Neural cell (in vitro differentiated cells): ENCODE data around the gene OTULIN. TPM values are rescaled to one million over a fixed set of nuclear protein-coding genes. Genes with fewer than 3 reads are reported as not detected.

Source experiments
- H2AFZ ChIP-seq: fragments of 200-600, 300-800 bp; sonication (generic), shearing (Covaris generic); 2 replicates; pipeline ENCODE4 v1.6.0; 2014; ENCODE audit warnings: low read depth, mild to moderate bottlenecking, antibody characterized with exemption, low read length, moderate library complexity
- H3F3A ChIP-seq: fragments of 200-600 bp; shearing (Covaris generic); 2 replicates; pipeline ENCODE4 v1.6.1; 2016; ENCODE audit warnings: mild to moderate bottlenecking, moderate library complexity, mixed read lengths, antibody characterized with exemption, low read length; ENCODE audit not compliant: insufficient read depth, poor library complexity, severe bottlenecking
- H3K27ac ChIP-seq: fragments of 200-600, 300-800 bp; sonication (generic), shearing (Covaris generic); 2 replicates; pipeline ENCODE4 v1.5.1; 2014; ENCODE audit warnings: mild to moderate bottlenecking, low read length, moderate library complexity
- H3K27me3 ChIP-seq: fragments of 300-800, 200-600 bp; sonication (generic), shearing (Covaris generic); 2 replicates; pipeline ENCODE4 v1.6.0; 2014; ENCODE audit warnings: mild to moderate bottlenecking, low read depth, low read length, moderate library complexity; ENCODE audit not compliant: insufficient read depth
- H3K36me3 ChIP-seq: fragments of 300-800, 200-600 bp; sonication (generic), shearing (Covaris generic); 2 replicates; pipeline ENCODE4 v1.5.1; 2014; ENCODE audit warnings: mild to moderate bottlenecking, antibody characterized with exemption, low read length, moderate library complexity; ENCODE audit not compliant: insufficient read depth
- H3K4me2 ChIP-seq: fragments of 300-800, 200-600 bp; sonication (generic), shearing (Covaris generic); 2 replicates; pipeline ENCODE4 v1.6.0; 2014; ENCODE audit warnings: mild to moderate bottlenecking, low read length
- H3K4me3 ChIP-seq: fragments of 300-800, 200-600 bp; sonication (generic), shearing (Covaris generic); 2 replicates; pipeline ENCODE4 v1.5.1; 2014; ENCODE audit warnings: mild to moderate bottlenecking, low read length, moderate library complexity
- H3K79me2 ChIP-seq: fragments of 200-600 bp; shearing (Covaris generic); replicated peaks from 2 replicates; pipeline ENCODE4 v1.6.0; 2014; ENCODE audit warnings: mild to moderate bottlenecking, low read length, moderate library complexity; ENCODE audit not compliant: insufficient read depth
- H3K9ac ChIP-seq: fragments of 300-800, 200-600 bp; sonication (generic), shearing (Covaris generic); 2 replicates; pipeline ENCODE4 v1.6.1; 2016; ENCODE audit warnings: mild to moderate bottlenecking, low read length, mixed read lengths
- H3K9me2 ChIP-seq: fragments of 200-600 bp; shearing (Covaris generic); 2 replicates; pipeline ENCODE4 v1.6.1; 2016; ENCODE audit warnings: mild to moderate bottlenecking, low read length, mixed read lengths; ENCODE audit not compliant: insufficient read depth
- H3K9me3 ChIP-seq: fragments of 200-600, 300-800 bp; sonication (generic), shearing (Covaris generic); 2 replicates; pipeline ENCODE4 v1.6.1; 2016; ENCODE audit warnings: mild to moderate bottlenecking, mixed run types, low read length, moderate library complexity, mixed read lengths
- H4K20me1 ChIP-seq: fragments of 200-600 bp; shearing (Covaris generic); 2 replicates; pipeline ENCODE4 v1.6.1; 2016; ENCODE audit warnings: mild to moderate bottlenecking, mixed run types; ENCODE audit not compliant: insufficient read depth
- EP300 ChIP-seq: fragments of 450-650 bp; conservative IDR thresholded peaks from 2 replicates; pipeline ENCODE4 v1.6.1; 2014; ENCODE audit warnings: antibody characterized with exemption, mild to moderate bottlenecking, moderate library complexity; ENCODE audit not compliant: poor library complexity, severe bottlenecking
- EZH2 ChIP-seq: fragments of 200-600, 300-800 bp; shearing (Covaris generic), sonication (generic); IDR thresholded peaks from 2 replicates; pipeline ENCODE4 v1.6.1; 2014; ENCODE audit warnings: antibody characterized with exemption, low read length, borderline replicate concordance, mild to moderate bottlenecking; ENCODE audit not compliant: insufficient read depth, poor library complexity, severe bottlenecking
- MXI1 ChIP-seq: fragments of 450-650 bp; conservative IDR thresholded peaks from 2 replicates; pipeline ENCODE4 v1.6.1; 2014; ENCODE audit warnings: antibody characterized with exemption, mild to moderate bottlenecking; ENCODE audit not compliant: poor library complexity, severe bottlenecking
- POLR2AphosphoS5 ChIP-seq: IDR thresholded peaks from 2 replicates; pipeline ENCODE4 v1.6.1; 2012
- RAD21 ChIP-seq: fragments of 450-650 bp; conservative IDR thresholded peaks from 2 replicates; pipeline ENCODE4 v1.6.1; 2014; ENCODE audit warnings: antibody characterized with exemption, mild to moderate bottlenecking, moderate library complexity
- SMC3 ChIP-seq: fragments of 450-650 bp; conservative IDR thresholded peaks from 2 replicates; pipeline ENCODE4 v1.6.1; 2014; ENCODE audit warnings: antibody characterized with exemption, mild to moderate bottlenecking, moderate library complexity; ENCODE audit not compliant: poor library complexity
- TAF1 ChIP-seq: IDR thresholded peaks from 2 replicates; pipeline ENCODE4 v1.6.1; 2012; ENCODE audit warnings: low read depth
- polyA plus RNA-seq: library from polyadenylated mRNA; depleted of rRNA; stranded (reverse); fragments of >200 nt; gene quantifications from 2 replicates; pipeline ENCODE4 v1.2.3, GENCODE V29; 2014
- TF ChIP-seq, protein P1 (sequence below): fragments of 450-650 bp; IDR thresholded peaks from 2 replicates; pipeline ENCODE4 v1.5.1; 2014; ENCODE audit warnings: antibody characterized with exemption, mild to moderate bottlenecking, moderate library complexity; ENCODE audit not compliant: poor library complexity, severe bottlenecking
- TF ChIP-seq, protein P2 (sequence below): IDR thresholded peaks from 2 replicates; pipeline ENCODE4 v1.6.1; 2012; ENCODE audit warnings: borderline replicate concordance

OTULIN gene
- polyA plus RNA-seq, 1 donor from 2014 or later: 19.9 TPM

DNA sequence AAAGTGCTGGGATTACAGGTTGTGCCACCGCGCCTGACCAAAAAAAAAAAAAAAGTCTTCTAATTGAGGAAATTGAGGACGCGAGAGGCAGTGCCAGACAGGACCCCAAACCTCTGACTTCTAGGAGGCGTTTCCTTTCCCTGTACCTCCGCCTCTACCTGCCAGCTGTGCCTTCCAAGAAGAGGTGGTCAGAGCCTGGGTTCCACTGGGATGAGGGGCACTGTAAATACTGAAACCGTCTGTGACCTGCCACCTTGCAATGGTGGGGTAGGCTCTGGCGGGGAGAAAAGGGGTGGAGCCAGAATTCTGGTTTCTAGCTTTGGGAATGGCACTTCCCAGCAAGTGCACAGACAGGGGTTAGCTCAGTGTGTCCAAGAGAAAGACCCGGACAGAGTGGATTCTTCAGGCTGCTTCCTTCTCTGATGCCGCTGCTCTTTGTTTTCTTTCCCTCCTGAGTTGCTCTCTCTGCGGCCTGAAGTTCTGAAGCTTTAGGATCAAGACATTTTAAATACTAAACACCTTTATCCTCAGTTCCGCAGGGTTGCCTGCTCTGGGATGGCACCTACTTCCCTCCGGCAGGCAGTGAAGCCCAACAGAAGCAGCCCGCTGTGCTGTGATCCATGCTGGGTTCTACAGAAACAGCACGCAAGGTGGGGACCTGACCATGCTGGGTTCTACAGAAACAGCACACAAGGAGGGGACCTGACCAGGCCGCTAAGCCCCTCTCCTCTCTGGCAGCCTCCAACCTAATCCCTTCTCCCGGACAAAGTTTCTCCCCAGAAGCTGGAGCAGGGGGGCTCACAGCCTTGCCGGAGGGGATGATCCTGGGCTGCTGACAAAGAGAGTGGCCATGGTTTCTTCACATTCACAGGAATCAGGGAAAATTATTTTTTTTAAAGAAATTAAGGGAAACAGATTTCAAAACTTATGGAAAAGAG is 65.2 kb downstream of the OTULIN start (continued):
- TF ChIP-seq POLR2AphosphoS5: no peak
- no peak for TF ChIP-seq MXI1
- no peak for TF ChIP-seq SMC3

DNA sequence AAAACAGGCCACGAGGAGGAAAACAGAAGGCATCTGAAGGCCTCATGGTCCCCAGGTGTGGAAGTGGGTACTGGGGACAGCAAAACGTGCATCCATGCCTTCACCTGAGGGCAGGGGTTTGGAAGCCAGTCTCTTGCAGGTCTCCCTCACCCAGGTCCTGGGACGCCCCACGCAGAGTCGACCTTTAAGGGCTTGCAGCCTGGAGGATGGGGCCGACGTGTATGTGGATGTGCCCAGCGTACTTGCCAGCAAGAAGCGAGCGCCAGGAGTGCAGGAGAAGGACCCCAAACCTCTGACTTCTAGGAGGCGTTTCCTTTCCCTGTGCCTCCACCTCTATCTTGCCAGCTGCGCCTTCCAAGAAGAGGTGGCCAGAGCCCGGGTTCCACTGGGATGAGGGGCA is 65.9 kb downstream of the OTULIN start:
- H4K20me1 ChIP-seq: no peaks in the 10 kb centered on the region
- H3K27me3 ChIP-seq: no peaks in the 10 kb centered on the region
- no peaks in the 10 kb centered on the region for H3F3A ChIP-seq
- H3K27ac ChIP-seq: no peak overlapping the region
- no peaks in the 10 kb centered on the region for H3K36me3 ChIP-seq
- no peaks in the 10 kb centered on the region for H3K79me2 ChIP-seq
- no peaks in the 10 kb centered on the region for H3K9me2 ChIP-seq
- no peak overlapping the region for H2AFZ ChIP-seq
- H3K9me3 ChIP-seq: no peaks in the 10 kb centered on the region
- H3K9ac ChIP-seq: no peak overlapping the region
- TF ChIP-seq TAF1 (no peak), RAD21 (no peak), EZH2 (no peak), POLR2AphosphoS5 (no peak), EP300 (no peak), MXI1 (no peak), SMC3 (no peak)
- TF ChIP-seq, protein P1, sequence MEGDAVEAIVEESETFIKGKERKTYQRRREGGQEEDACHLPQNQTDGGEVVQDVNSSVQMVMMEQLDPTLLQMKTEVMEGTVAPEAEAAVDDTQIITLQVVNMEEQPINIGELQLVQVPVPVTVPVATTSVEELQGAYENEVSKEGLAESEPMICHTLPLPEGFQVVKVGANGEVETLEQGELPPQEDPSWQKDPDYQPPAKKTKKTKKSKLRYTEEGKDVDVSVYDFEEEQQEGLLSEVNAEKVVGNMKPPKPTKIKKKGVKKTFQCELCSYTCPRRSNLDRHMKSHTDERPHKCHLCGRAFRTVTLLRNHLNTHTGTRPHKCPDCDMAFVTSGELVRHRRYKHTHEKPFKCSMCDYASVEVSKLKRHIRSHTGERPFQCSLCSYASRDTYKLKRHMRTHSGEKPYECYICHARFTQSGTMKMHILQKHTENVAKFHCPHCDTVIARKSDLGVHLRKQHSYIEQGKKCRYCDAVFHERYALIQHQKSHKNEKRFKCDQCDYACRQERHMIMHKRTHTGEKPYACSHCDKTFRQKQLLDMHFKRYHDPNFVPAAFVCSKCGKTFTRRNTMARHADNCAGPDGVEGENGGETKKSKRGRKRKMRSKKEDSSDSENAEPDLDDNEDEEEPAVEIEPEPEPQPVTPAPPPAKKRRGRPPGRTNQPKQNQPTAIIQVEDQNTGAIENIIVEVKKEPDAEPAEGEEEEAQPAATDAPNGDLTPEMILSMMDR: no peak
- TF ChIP-seq, protein P2, sequence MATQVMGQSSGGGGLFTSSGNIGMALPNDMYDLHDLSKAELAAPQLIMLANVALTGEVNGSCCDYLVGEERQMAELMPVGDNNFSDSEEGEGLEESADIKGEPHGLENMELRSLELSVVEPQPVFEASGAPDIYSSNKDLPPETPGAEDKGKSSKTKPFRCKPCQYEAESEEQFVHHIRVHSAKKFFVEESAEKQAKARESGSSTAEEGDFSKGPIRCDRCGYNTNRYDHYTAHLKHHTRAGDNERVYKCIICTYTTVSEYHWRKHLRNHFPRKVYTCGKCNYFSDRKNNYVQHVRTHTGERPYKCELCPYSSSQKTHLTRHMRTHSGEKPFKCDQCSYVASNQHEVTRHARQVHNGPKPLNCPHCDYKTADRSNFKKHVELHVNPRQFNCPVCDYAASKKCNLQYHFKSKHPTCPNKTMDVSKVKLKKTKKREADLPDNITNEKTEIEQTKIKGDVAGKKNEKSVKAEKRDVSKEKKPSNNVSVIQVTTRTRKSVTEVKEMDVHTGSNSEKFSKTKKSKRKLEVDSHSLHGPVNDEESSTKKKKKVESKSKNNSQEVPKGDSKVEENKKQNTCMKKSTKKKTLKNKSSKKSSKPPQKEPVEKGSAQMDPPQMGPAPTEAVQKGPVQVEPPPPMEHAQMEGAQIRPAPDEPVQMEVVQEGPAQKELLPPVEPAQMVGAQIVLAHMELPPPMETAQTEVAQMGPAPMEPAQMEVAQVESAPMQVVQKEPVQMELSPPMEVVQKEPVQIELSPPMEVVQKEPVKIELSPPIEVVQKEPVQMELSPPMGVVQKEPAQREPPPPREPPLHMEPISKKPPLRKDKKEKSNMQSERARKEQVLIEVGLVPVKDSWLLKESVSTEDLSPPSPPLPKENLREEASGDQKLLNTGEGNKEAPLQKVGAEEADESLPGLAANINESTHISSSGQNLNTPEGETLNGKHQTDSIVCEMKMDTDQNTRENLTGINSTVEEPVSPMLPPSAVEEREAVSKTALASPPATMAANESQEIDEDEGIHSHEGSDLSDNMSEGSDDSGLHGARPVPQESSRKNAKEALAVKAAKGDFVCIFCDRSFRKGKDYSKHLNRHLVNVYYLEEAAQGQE: no peak
- no peak overlapping the region for H3K4me2 ChIP-seq
- no peak overlapping the region for H3K4me3 ChIP-seq

DNA sequence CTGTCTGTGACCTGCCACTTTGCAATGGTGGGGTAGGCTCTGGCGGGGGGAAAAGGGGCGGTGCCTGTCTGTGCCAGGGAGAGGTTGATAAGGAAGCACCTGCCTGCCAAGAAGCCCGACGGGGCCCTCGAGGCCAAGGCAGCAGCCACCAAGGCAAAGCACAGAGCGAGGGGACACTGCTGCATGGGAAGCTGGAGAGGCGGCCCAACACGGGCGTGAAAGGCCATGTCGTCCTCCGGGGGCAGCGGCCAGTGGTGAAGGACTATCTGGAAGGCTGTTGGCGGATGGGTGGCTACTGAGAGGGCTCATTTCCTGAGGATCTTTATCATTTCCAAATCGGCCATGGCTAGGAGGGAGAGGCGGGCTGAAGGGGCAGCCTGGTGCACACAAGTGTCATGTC is 66.4 kb downstream of the OTULIN start:
- no peaks in the 10 kb centered on the region for H3K9me2 ChIP-seq
- no peaks in the 10 kb centered on the region for H3K9me3 ChIP-seq
- no peak overlapping the region for H3K4me3 ChIP-seq
- TF ChIP-seq, protein P2: no peak
- TF ChIP-seq, protein P1: no peak
- TF ChIP-seq EZH2 (no peak), SMC3 (no peak), MXI1 (no peak)
- no peak overlapping the region for H2AFZ ChIP-seq
- H3K9ac ChIP-seq: no peak overlapping the region
- H3F3A ChIP-seq: no peaks in the 10 kb centered on the region
- H3K79me2 ChIP-seq: no peaks in the 10 kb centered on the region
- H4K20me1 ChIP-seq: no peaks in the 10 kb centered on the region
- no peak overlapping the region for H3K4me2 ChIP-seq
- H3K27ac ChIP-seq: no peak overlapping the region
- H3K27me3 ChIP-seq: no peaks in the 10 kb centered on the region
- H3K36me3 ChIP-seq: no peaks in the 10 kb centered on the region
